HEK293T (cell line): ENCODE data around the gene DEFB131B.

Experiments
- CTCF ChIA-PET: fragments of 350-600 bp; formaldehyde crosslinking; extraction: SDS; loops from one replicate; lab custom pipeline; 2021; ENCODE audit warnings: antibody characterized with exemption, inconsistent platforms; lab: Yijun Ruan, JAX
- POLR2A ChIA-PET: fragments of 350-600 bp; formaldehyde crosslinking; extraction: SDS; loops from one replicate; lab custom pipeline; 2020; ENCODE audit warnings: antibody characterized with exemption, inconsistent platforms; lab: Yijun Ruan, JAX
- DNase-seq: peaks from one replicate; pipeline ENCODE4 v3.0.0; 2012; ENCODE audit warnings: mixed read lengths; ENCODE audit errors: extremely low spot score
- ARNT ChIP-seq: fragments of 450-650 bp; IDR thresholded peaks from 2 replicates; pipeline ENCODE4 v1.6.1; 2017; ENCODE audit warnings: mild to moderate bottlenecking
- BHLHE40 ChIP-seq: fragments of 450-650 bp; IDR thresholded peaks from 2 replicates; pipeline ENCODE4 v1.6.1; 2016; ENCODE audit warnings: mild to moderate bottlenecking, moderate library complexity, borderline replicate concordance
- CTBP1 ChIP-seq: fragments of 450-650 bp; IDR thresholded peaks from 2 replicates; pipeline ENCODE4 v1.6.1; 2016; ENCODE audit warnings: borderline replicate concordance
- ELF4 ChIP-seq: fragments of 450-650 bp; IDR thresholded peaks from 2 replicates; pipeline ENCODE4 v1.6.1; 2017; ENCODE audit warnings: antibody characterized with exemption
- FOXA1 ChIP-seq: fragments of 450-650 bp; IDR thresholded peaks from 2 replicates; pipeline ENCODE4 v1.6.1; 2016; ENCODE audit warnings: mild to moderate bottlenecking
- FOXK2 ChIP-seq: fragments of 450-650 bp; IDR thresholded peaks from 2 replicates; pipeline ENCODE4 v1.6.1; 2016; ENCODE audit warnings: mild to moderate bottlenecking
- FOXM1 ChIP-seq: fragments of 450-650 bp; IDR thresholded peaks from 2 replicates; pipeline ENCODE4 v1.6.1; 2017; ENCODE audit warnings: mild to moderate bottlenecking, borderline replicate concordance
- HDGF ChIP-seq: fragments of 450-650 bp; IDR thresholded peaks from 2 replicates; pipeline ENCODE4 v1.6.1; 2017; ENCODE audit warnings: antibody characterized with exemption, borderline replicate concordance
- L3MBTL2 ChIP-seq: fragments of 450-650 bp; conservative IDR thresholded peaks from 2 replicates; pipeline ENCODE4 v1.6.1; 2016; ENCODE audit warnings: mild to moderate bottlenecking
- LEF1 ChIP-seq: fragments of 450-650 bp; IDR thresholded peaks from 2 replicates; pipeline ENCODE4 v1.6.1; 2017; ENCODE audit warnings: mild to moderate bottlenecking, borderline replicate concordance
- NFRKB ChIP-seq: fragments of 450-650 bp; IDR thresholded peaks from 2 replicates; pipeline ENCODE4 v1.6.1; 2016; ENCODE audit warnings: mild to moderate bottlenecking, moderate library complexity
- SP1 ChIP-seq: fragments of 450-650 bp; IDR thresholded peaks from 2 replicates; pipeline ENCODE4 v1.6.1; 2017
- SUZ12 ChIP-seq: fragments of 450-650 bp; IDR thresholded peaks from 2 replicates; pipeline ENCODE4 v1.6.1; 2016; ENCODE audit warnings: mild to moderate bottlenecking
- TARDBP ChIP-seq: fragments of 450-650 bp; IDR thresholded peaks from 2 replicates; pipeline ENCODE4 v1.6.1; 2016
- ZNF384 ChIP-seq: fragments of 450-650 bp; IDR thresholded peaks from 2 replicates; pipeline ENCODE4 v1.6.1; 2016
- TF ChIP-seq, protein P1 (sequence below): fragments of 450-650 bp; IDR thresholded peaks from 2 replicates; pipeline ENCODE4 v1.6.1; 2016

Gene DEFB131B

DNA sequence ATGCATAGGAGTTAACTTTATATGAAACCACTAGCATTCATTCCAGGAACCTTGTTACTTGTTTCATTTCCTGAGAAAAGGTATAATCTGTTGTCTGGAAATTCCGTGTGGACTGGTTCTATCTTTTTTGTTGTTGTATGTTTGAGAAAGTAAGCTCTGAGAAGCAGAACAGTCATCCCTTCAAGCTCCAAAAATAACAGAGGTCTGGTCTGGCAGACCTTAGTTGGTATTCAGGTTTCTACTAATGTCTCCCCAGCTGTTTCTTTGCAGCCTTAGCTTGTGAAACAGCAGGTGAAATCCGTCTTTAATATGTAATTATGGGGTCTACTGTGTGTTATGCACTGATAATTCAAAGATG is 53.0 kb downstream of the DEFB131B start:
- CTCF ChIA-PET: no interaction called here
- POLR2A ChIA-PET: no interaction called here
- no peak for TF ChIP-seq ELF4
- no peak for DNase-seq

DNA sequence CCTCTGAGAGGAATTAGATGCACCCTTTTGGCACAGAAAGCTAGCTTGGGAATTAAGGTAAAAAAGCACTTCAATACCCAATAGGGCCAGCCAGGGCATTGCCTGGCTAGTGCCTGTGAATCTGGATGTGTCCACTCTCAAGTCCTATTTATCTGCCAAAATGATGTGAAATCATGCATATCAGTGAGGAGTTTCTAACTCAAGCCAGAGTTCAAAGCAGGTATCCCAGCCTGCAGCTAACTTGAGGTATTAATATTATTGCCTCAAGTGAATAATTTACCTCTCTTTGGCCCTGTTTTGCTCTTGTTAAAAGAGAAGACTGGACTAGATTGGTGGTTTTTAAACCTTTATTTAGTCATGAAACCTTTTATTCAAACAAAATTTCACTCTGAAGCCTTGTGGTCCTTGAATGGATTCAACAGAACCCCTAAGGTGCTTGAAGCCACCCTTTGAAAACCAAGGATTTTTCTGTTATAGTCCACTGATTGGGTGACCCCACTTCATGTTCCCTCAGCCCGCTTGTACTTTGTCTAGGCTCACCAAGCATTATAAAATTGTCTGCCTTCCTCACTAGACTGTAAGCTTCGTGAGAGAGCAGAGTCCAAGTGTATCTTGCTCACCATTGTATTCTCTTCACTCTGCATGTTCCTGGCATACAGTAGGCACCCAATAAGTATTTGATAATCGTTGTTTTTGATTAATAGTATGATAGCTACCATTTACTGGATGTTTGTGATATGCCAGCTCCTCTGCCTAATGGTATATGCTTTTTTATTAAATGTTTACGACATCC is 55.1 kb downstream of the DEFB131B start:
- TF ChIP-seq HDGF: no peak
- TF ChIP-seq FOXK2: no peak
- TF ChIP-seq BHLHE40: no peak
- TF ChIP-seq ELF4: no peak
- no peak for TF ChIP-seq LEF1
- no peak for TF ChIP-seq SP1
- TF ChIP-seq ARNT: no peak
- TF ChIP-seq TARDBP: no peak
- TF ChIP-seq FOXA1: no peak
- no peak for TF ChIP-seq NFRKB
- no peak for TF ChIP-seq SUZ12
- no peak for TF ChIP-seq ZNF384
- TF ChIP-seq CTBP1: no peak
- TF ChIP-seq FOXM1: no peak
- no peak for TF ChIP-seq L3MBTL2
- TF ChIP-seq, protein P1, sequence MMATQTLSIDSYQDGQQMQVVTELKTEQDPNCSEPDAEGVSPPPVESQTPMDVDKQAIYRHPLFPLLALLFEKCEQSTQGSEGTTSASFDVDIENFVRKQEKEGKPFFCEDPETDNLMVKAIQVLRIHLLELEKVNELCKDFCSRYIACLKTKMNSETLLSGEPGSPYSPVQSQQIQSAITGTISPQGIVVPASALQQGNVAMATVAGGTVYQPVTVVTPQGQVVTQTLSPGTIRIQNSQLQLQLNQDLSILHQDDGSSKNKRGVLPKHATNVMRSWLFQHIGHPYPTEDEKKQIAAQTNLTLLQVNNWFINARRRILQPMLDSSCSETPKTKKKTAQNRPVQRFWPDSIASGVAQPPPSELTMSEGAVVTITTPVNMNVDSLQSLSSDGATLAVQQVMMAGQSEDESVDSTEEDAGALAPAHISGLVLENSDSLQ: no peak
- no peak for DNase-seq
- ChIA-PET CTCF (interaction anchor here (1.1 kb wide), 1 partner anchor 44 kb away, joined by 3 read pairs; no protein-coding TSS in a partner anchor), POLR2A (no interaction called here)
